ENCODE measurements around the gene RASSF8. TPM values are rescaled to one million over a fixed set of nuclear protein-coding genes. Genes with fewer than 3 reads are reported as not detected.
A peak's percentile ranks its signal among the peaks of the same experiment; 100 is the strongest.
"Not testable (repeated sequence)": the region's sequence is repeated elsewhere in the genome, so short reads cannot be mapped to it uniquely, and the experiment has no call there.

The RASSF8 gene
- total RNA-seq, 1 experiment from 2014 or later = 22.9 TPM

GRCh38 chr12:26037615-26038220 lies 79.2 kb downstream of the RASSF8 start:
- DNase-seq = no peak
- no peaks in the 10 kb centered on the region for H3K36me3 ChIP-seq (replicated peaks; ENCODE audit: control insufficient read depth, insufficient read depth, low read length)
- H3K4me3 ChIP-seq (ENCODE audit: insufficient read depth, low read depth, low read length) = no peak overlapping the region
- H3K27me3 ChIP-seq (ENCODE audit: control insufficient read depth, insufficient read depth, low read length) = no peaks in the 10 kb centered on the region

- no peak for DNase-seq
- Histone ChIP-seq H3K4me3 (ENCODE audit: insufficient read depth, low read depth, low read length) (no peak overlapping the region), H3K27me3 (ENCODE audit: control insufficient read depth, insufficient read depth, low read length) (no peaks in the 10 kb centered on the region), H3K36me3 (replicated peaks; ENCODE audit: control insufficient read depth, insufficient read depth, low read length) (no peaks in the 10 kb centered on the region)
Measured at GRCh38 chr12:26042645-26043044, 84.2 kb downstream of the RASSF8 start.

GRCh38 chr12:26043135-26044006 lies 84.9 kb downstream of the RASSF8 start:
- no peak overlapping the region for H3K4me3 ChIP-seq (ENCODE audit: insufficient read depth, low read depth, low read length)
- H3K27me3 ChIP-seq (ENCODE audit: control insufficient read depth, insufficient read depth, low read length) = no peaks in the 10 kb centered on the region
- DNase-seq = no peak
- no peaks in the 10 kb centered on the region for H3K36me3 ChIP-seq (replicated peaks; ENCODE audit: control insufficient read depth, insufficient read depth, low read length)

GRCh38 chr12:26044007-26044394 lies 85.5 kb downstream of the RASSF8 start:
- Histone ChIP-seq H3K36me3 (replicated peaks; ENCODE audit: control insufficient read depth, insufficient read depth, low read length) (no peaks in the 10 kb centered on the region), H3K4me3 (ENCODE audit: insufficient read depth, low read depth, low read length) (no peak overlapping the region), H3K27me3 (ENCODE audit: control insufficient read depth, insufficient read depth, low read length) (no peaks in the 10 kb centered on the region)
- no peak for DNase-seq

- H3K4me3 ChIP-seq (ENCODE audit: insufficient read depth, low read depth, low read length) = no peak overlapping the region
- H3K27me3 ChIP-seq (ENCODE audit: control insufficient read depth, insufficient read depth, low read length) = no peaks in the 10 kb centered on the region
- DNase-seq = no peak
- H3K36me3 ChIP-seq (replicated peaks; ENCODE audit: control insufficient read depth, insufficient read depth, low read length) = no peaks in the 10 kb centered on the region
Measured at GRCh38 chr12:26044592-26044991, 86.1 kb downstream of the RASSF8 start.

- H3K27me3 ChIP-seq (ENCODE audit: control insufficient read depth, insufficient read depth, low read length) = no peaks in the 10 kb centered on the region
- no peak for DNase-seq
- no peaks in the 10 kb centered on the region for H3K36me3 ChIP-seq (replicated peaks; ENCODE audit: control insufficient read depth, insufficient read depth, low read length)
- H3K4me3 ChIP-seq (ENCODE audit: insufficient read depth, low read depth, low read length) = no peak overlapping the region
Measured at GRCh38 chr12:26046203-26046602, 87.7 kb downstream of the RASSF8 start.

- no peak overlapping the region for H3K4me3 ChIP-seq (ENCODE audit: insufficient read depth, low read depth, low read length)
- no peaks in the 10 kb centered on the region for H3K36me3 ChIP-seq (replicated peaks; ENCODE audit: control insufficient read depth, insufficient read depth, low read length)
- no peaks in the 10 kb centered on the region for H3K27me3 ChIP-seq (ENCODE audit: control insufficient read depth, insufficient read depth, low read length)
- no peak for DNase-seq
Measured at GRCh38 chr12:26046906-26047305, 88.4 kb downstream of the RASSF8 start.

- no peaks in the 10 kb centered on the region for H3K27me3 ChIP-seq (ENCODE audit: control insufficient read depth, insufficient read depth, low read length)
- H3K36me3 ChIP-seq (replicated peaks; ENCODE audit: control insufficient read depth, insufficient read depth, low read length) = no peaks in the 10 kb centered on the region
- no peak overlapping the region for H3K4me3 ChIP-seq (ENCODE audit: insufficient read depth, low read depth, low read length)
- DNase-seq = peak; percentile 17
Measured at GRCh38 chr12:26047401-26048226, 89.1 kb downstream of the RASSF8 start.

GRCh38 chr12:26052652-26053051 lies 94.2 kb downstream of the RASSF8 start:
- no peak overlapping the region for H3K4me3 ChIP-seq (ENCODE audit: insufficient read depth, low read depth, low read length)
- no peaks in the 10 kb centered on the region for H3K27me3 ChIP-seq (ENCODE audit: control insufficient read depth, insufficient read depth, low read length)
- no peaks in the 10 kb centered on the region; the same call in 1 of the 2 replicates for H3K36me3 ChIP-seq (replicated peaks; ENCODE audit: control insufficient read depth, insufficient read depth, low read length)
- no peak for DNase-seq

- Histone ChIP-seq H3K27me3 (ENCODE audit: control insufficient read depth, insufficient read depth, low read length) (no peaks in the 10 kb centered on the region), H3K4me3 (ENCODE audit: insufficient read depth, low read depth, low read length) (no peak overlapping the region), H3K36me3 (replicated peaks; ENCODE audit: control insufficient read depth, insufficient read depth, low read length) (no peaks in the 10 kb centered on the region; the same call in 1 of the 2 replicates)
- peak; percentile 9 for DNase-seq
Measured at GRCh38 chr12:26054383-26054782, 95.9 kb downstream of the RASSF8 start.

GRCh38 chr12:26055087-26055486 lies 96.6 kb downstream of the RASSF8 start:
- Histone ChIP-seq H3K27me3 (ENCODE audit: control insufficient read depth, insufficient read depth, low read length) (no peaks in the 10 kb centered on the region), H3K36me3 (replicated peaks; ENCODE audit: control insufficient read depth, insufficient read depth, low read length) (no peaks in the 10 kb centered on the region; the same call in 1 of the 2 replicates), H3K4me3 (ENCODE audit: insufficient read depth, low read depth, low read length) (no peak overlapping the region)
- no peak for DNase-seq

- no peaks in the 10 kb centered on the region for H3K27me3 ChIP-seq (ENCODE audit: control insufficient read depth, insufficient read depth, low read length)
- no peak for DNase-seq
- no peak overlapping the region for H3K4me3 ChIP-seq (ENCODE audit: insufficient read depth, low read depth, low read length)
- H3K36me3 ChIP-seq (replicated peaks; ENCODE audit: control insufficient read depth, insufficient read depth, low read length) = no peaks in the 10 kb centered on the region; the same call in 1 of the 2 replicates
Measured at GRCh38 chr12:26056335-26056734, 97.9 kb downstream of the RASSF8 start.

- not testable (repeated sequence) for H3K36me3 ChIP-seq (replicated peaks; ENCODE audit: control insufficient read depth, insufficient read depth, low read length); DNase-seq; H3K27me3 ChIP-seq (ENCODE audit: control insufficient read depth, insufficient read depth, low read length); H3K4me3 ChIP-seq (ENCODE audit: insufficient read depth, low read depth, low read length)
Measured at GRCh38 chr12:26057271-26057670, 98.8 kb downstream of the RASSF8 start.

- DNase-seq = no peak
- no peak overlapping the region for H3K4me3 ChIP-seq (ENCODE audit: insufficient read depth, low read depth, low read length)
- H3K27me3 ChIP-seq (ENCODE audit: control insufficient read depth, insufficient read depth, low read length) = no peaks in the 10 kb centered on the region
- no peaks in the 10 kb centered on the region; the same call in 1 of the 2 replicates for H3K36me3 ChIP-seq (replicated peaks; ENCODE audit: control insufficient read depth, insufficient read depth, low read length)
Measured at GRCh38 chr12:26058308-26058707, 99.8 kb downstream of the RASSF8 start.

Data from H7 (cell line).